CD14-positive monocyte (primary cell): ENCODE results near the gene PTPRE. TPM values are rescaled to one million over a fixed set of nuclear protein-coding genes. Genes with fewer than 3 reads are reported as not detected.

Source experiments
- DNase-seq, 3 donors: peaks; one replicate each; pipeline ENCODE4 v3.0.0-alpha.2; 2011 to 2022
- H2AFZ ChIP-seq: 2 replicates; pipeline ENCODE4 v1.6.0; 2012; ENCODE audit warnings: mild to moderate bottlenecking, low read depth, low read length, inconsistent platforms; ENCODE audit not compliant: insufficient read depth, poor library complexity, severe bottlenecking
- H3K27ac ChIP-seq, 2 donors: 1 replicate in 1 of 2; 2 replicates in 1 of 2; pipeline ENCODE4 v1.5.1; 2012 to 2013; ENCODE audit warnings: low read length in 2 of 2, control low read depth in 1 of 2, inconsistent platforms in 1 of 2, low read depth in 1 of 2, mild to moderate bottlenecking in 1 of 2
- H3K27me3 ChIP-seq, 2 donors: one replicate each; pipeline versions ENCODE4 v1.6.0 to v1.6.1; 2011 to 2013; ENCODE audit warnings: low read length in 2 of 2; ENCODE audit not compliant: control insufficient read depth in 2 of 2, insufficient read depth in 2 of 2
- H3K36me3 ChIP-seq, 2 donors: replicated peaks in 1 of 2; 1 replicate in 1 of 2; 2 replicates in 1 of 2; pipeline versions ENCODE4 v1.5.1 to v1.6.1; 2012 to 2013; ENCODE audit warnings: low read length in 2 of 2, control low read depth in 1 of 2, inconsistent platforms in 1 of 2, mild to moderate bottlenecking in 1 of 2; ENCODE audit not compliant: insufficient read depth in 2 of 2, control insufficient read depth in 1 of 2
- H3K4me1 ChIP-seq, 2 donors: 1 replicate in 1 of 2; 2 replicates in 1 of 2; pipeline versions ENCODE4 v1.5.1 to v1.6.1; 2012 to 2013; ENCODE audit warnings: low read length in 2 of 2, control low read depth in 1 of 2, inconsistent platforms in 1 of 2, mild to moderate bottlenecking in 1 of 2, moderate library complexity in 1 of 2; ENCODE audit not compliant: insufficient read depth in 2 of 2, control insufficient read depth in 1 of 2
- H3K4me2 ChIP-seq: replicated peaks from 2 replicates; pipeline ENCODE3; 2012; ENCODE audit warnings: low read length, moderate library complexity, mild to moderate bottlenecking; ENCODE audit not compliant: poor library complexity, severe bottlenecking; ENCODE audit errors: extremely low read depth
- H3K4me3 ChIP-seq, 3 experiments: fragments of 200-600 bp in 1 of 3; sonication (generic) in 1 of 3; replicated peaks in 1 of 3; 1 replicate in 2 of 3; 2 replicates in 1 of 3; pipeline ENCODE4 v1.5.1; 2011 to 2013; ENCODE audit warnings: low read length in 3 of 3, mild to moderate bottlenecking in 3 of 3, control low read depth in 2 of 3, low read depth in 2 of 3, inconsistent platforms in 1 of 3, moderate library complexity in 1 of 3
- H3K79me2 ChIP-seq: 2 replicates; pipeline ENCODE4 v1.6.0; 2012; ENCODE audit warnings: mild to moderate bottlenecking, control low read depth, inconsistent platforms, low read length, moderate library complexity; ENCODE audit not compliant: insufficient read depth
- H3K9ac ChIP-seq: 2 replicates; pipeline ENCODE4 v1.6.0; 2017; ENCODE audit warnings: low read length, mild to moderate bottlenecking; ENCODE audit not compliant: insufficient read depth, poor library complexity, severe bottlenecking
- H3K9me3 ChIP-seq, 2 donors: replicated peaks in 1 of 2; 1 replicate in 1 of 2; 2 replicates in 1 of 2; pipeline versions ENCODE4 v1.5.1 to v1.6.1; 2012 to 2013; ENCODE audit warnings: low read length in 2 of 2, control low read depth in 1 of 2; ENCODE audit not compliant: control insufficient read depth in 1 of 2, insufficient read depth in 1 of 2
- H4K20me1 ChIP-seq: 2 replicates; pipeline ENCODE4 v1.6.0; 2012; ENCODE audit warnings: mild to moderate bottlenecking, low read length, control low read depth, moderate library complexity; ENCODE audit not compliant: insufficient read depth
- H3K27ac Mint-ChIP-seq, 7 donors: one replicate each; pipeline ENCODE4 v1.8.0; 2020; ENCODE audit warnings: mild to moderate bottlenecking in 7 of 7, mixed read lengths in 7 of 7, moderate library complexity in 6 of 7, inconsistent platforms in 2 of 7
- H3K27me3 Mint-ChIP-seq, 3 donors: one replicate each; pipeline ENCODE4 v1.8.0; 2021 to 2022; ENCODE audit warnings: low read depth in 3 of 3, mild to moderate bottlenecking in 3 of 3, mixed read lengths in 3 of 3, moderate library complexity in 3 of 3, inconsistent platforms in 1 of 3
- H3K36me3 Mint-ChIP-seq, 2 donors: one replicate each; pipeline ENCODE4 v1.8.0; 2020; ENCODE audit warnings: mixed read lengths in 2 of 2, inconsistent platforms in 1 of 2, mild to moderate bottlenecking in 1 of 2
- H3K4me1 Mint-ChIP-seq: one replicate; pipeline ENCODE4 v1.8.0; 2020; ENCODE audit warnings: mild to moderate bottlenecking, mixed read lengths
- H3K4me3 Mint-ChIP-seq, 2 donors: one replicate each; pipeline ENCODE4 v1.8.0; 2020; ENCODE audit warnings: mild to moderate bottlenecking in 2 of 2, mixed read lengths in 2 of 2, moderate library complexity in 1 of 2
- H3K9me3 Mint-ChIP-seq, 7 donors: one replicate each; pipeline ENCODE4 v1.8.0; 2020 to 2022; ENCODE audit warnings: mixed read lengths in 7 of 7, mild to moderate bottlenecking in 6 of 7, moderate library complexity in 6 of 7, inconsistent platforms in 2 of 7
- CTCF ChIP-seq: fragments of 200-600 bp; IDR thresholded peaks from one replicate; pipeline ENCODE4 v1.8.0; 2022; ENCODE audit warnings: antibody characterized with exemption, mild to moderate bottlenecking
- WGBS: methylation state at CpG from one replicate; pipeline ENCODE4 v1.1.5; 2013; ENCODE audit warnings: missing lambda C conversion rate; ENCODE audit not compliant: insufficient coverage; 5-methylcytosine and 5-hydroxymethylcytosine counted together
- intact Hi-C, 2 donors: fragments of 100-400 bp; cut with micrococcal nuclease; formaldehyde crosslinking; loops; one replicate each; pipeline versions ENCODE4 v1.15.0 to v1.15.1; 2023
- polyA plus RNA-seq, 3 donors: library from polyadenylated mRNA; depleted of rRNA in 1 of 3; unstranded in 2 of 3; stranded (reverse) in 1 of 3; fragments of 300-500 nt in 2 of 3; fragments of >200 nt in 1 of 3; fragmentation: Illumina TruSeq in 2 of 3; gene quantifications; 1 replicate in 2 of 3; 2 replicates in 1 of 3; pipeline ENCODE4 v1.2.3, GENCODE V29; 2012 to 2021

The PTPRE gene
- polyA plus RNA-seq, 3 donors: 95.2 to 271 (median 125) TPM

GRCh38 chr10:128026615-128027300 is 119.9 kb downstream of the PTPRE start:
- H4K20me1 ChIP-seq: peaks cover 98% of the 10 kb centered on the region
- H3K27me3 ChIP-seq: no peaks in the 10 kb centered on the region
- H3K9ac ChIP-seq: no peak overlapping the region
- H3K9me3 ChIP-seq: no peaks in the 10 kb centered on the region
- Mint-ChIP-seq H3K36me3 (peaks cover 28 to 46% of the 10 kb centered on the region in 2 donors), H3K27me3 (peaks cover 0 to 2% (median 0%) of the 10 kb centered on the region in 3 donors), H3K27ac (no peak overlapping the region), H3K4me3 (no peak overlapping the region), H3K9me3 (no peaks in the 10 kb centered on the region), H3K4me1 (peaks cover 11% of the 10 kb centered on the region)
- DNase-seq: no peak
- peaks cover 14 to 42% of the 10 kb centered on the region in 2 donors for H3K36me3 ChIP-seq
- no peak for TF ChIP-seq CTCF
- no peak overlapping the region for H3K4me2 ChIP-seq
- H3K4me1 ChIP-seq: no peaks in the 10 kb centered on the region
- H3K79me2 ChIP-seq: peaks cover 8% of the 10 kb centered on the region
- no peak overlapping the region for H2AFZ ChIP-seq
- 85% methylated on average over 2 of the region's 4 CpGs for WGBS
- H3K27ac ChIP-seq: no peak overlapping the region
- intact Hi-C loops: no loop called here
- no peak overlapping the region for H3K4me3 ChIP-seq

GRCh38 chr10:128027306-128027705 is 120.4 kb downstream of the PTPRE start:
- Histone ChIP-seq H3K36me3 (peaks cover 14 to 38% of the 10 kb centered on the region in 2 donors), H3K27me3 (no peaks in the 10 kb centered on the region), H3K4me1 (no peaks in the 10 kb centered on the region), H3K9me3 (no peaks in the 10 kb centered on the region), H4K20me1 (peaks cover 98% of the 10 kb centered on the region), H3K9ac (no peak overlapping the region), H3K27ac (no peak overlapping the region), H3K79me2 (peaks cover 8% of the 10 kb centered on the region), H3K4me3 (no peak overlapping the region), H2AFZ (no peak overlapping the region), H3K4me2 (no peak overlapping the region)
- peaks cover 0 to 5% (median 0%) of the 10 kb centered on the region in 3 donors for H3K27me3 Mint-ChIP-seq
- H3K36me3 Mint-ChIP-seq: peaks cover 26 to 42% of the 10 kb centered on the region in 2 donors
- no peak for TF ChIP-seq CTCF
- intact Hi-C loops: no loop called here
- peaks cover 11% of the 10 kb centered on the region for H3K4me1 Mint-ChIP-seq
- no peak overlapping the region for H3K4me3 Mint-ChIP-seq
- WGBS: 100% methylated on average over 6 of the region's 8 CpGs
- H3K9me3 Mint-ChIP-seq: no peaks in the 10 kb centered on the region
- DNase-seq: no peak
- H3K27ac Mint-ChIP-seq: no peak overlapping the region
